DND-41 (cell line): Measurements from ENCODE around the gene HS3ST3B1.

Experiments used
- EZH2 ChIP-seq: IDR thresholded peaks from 3 replicates; pipeline ENCODE4 v1.6.1; 2012; ENCODE audit warnings: borderline replicate concordance, low read depth, mild to moderate bottlenecking, moderate library complexity, low read length, inconsistent platforms; ENCODE audit not compliant: severe bottlenecking
- TF ChIP-seq, protein P1 (sequence below): IDR thresholded peaks from 2 replicates; pipeline ENCODE4 v1.5.1; 2012; ENCODE audit warnings: borderline replicate concordance, low read length, moderate library complexity, mild to moderate bottlenecking; ENCODE audit not compliant: poor library complexity, severe bottlenecking; ENCODE audit errors: extremely low read depth

DNA sequence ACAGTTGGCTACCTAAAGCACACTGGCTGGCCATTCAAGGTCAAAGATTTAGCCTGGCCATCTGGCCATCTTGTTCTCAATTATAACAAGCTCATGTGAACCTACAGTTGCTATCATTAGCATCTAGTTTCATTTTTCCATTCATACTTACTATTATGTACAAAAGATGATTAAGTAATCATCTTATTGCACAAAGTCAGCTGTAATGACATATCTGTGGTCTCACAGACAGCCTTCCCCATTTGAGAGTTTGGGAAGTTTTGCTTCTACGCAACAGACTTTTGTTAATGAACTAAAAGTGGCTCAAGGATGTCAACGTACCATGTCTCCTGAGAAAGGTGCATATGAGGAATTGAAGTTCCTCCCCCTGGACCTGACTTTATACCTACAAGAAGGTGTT, 51.3 kb downstream of the HS3ST3B1 start:
- TF ChIP-seq, protein P1, sequence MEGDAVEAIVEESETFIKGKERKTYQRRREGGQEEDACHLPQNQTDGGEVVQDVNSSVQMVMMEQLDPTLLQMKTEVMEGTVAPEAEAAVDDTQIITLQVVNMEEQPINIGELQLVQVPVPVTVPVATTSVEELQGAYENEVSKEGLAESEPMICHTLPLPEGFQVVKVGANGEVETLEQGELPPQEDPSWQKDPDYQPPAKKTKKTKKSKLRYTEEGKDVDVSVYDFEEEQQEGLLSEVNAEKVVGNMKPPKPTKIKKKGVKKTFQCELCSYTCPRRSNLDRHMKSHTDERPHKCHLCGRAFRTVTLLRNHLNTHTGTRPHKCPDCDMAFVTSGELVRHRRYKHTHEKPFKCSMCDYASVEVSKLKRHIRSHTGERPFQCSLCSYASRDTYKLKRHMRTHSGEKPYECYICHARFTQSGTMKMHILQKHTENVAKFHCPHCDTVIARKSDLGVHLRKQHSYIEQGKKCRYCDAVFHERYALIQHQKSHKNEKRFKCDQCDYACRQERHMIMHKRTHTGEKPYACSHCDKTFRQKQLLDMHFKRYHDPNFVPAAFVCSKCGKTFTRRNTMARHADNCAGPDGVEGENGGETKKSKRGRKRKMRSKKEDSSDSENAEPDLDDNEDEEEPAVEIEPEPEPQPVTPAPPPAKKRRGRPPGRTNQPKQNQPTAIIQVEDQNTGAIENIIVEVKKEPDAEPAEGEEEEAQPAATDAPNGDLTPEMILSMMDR: no peak
- no peak for TF ChIP-seq EZH2
